Measurements from ENCODE around the gene TRIM27.
A peak's percentile ranks its signal among the peaks of the same experiment; 100 is the strongest.
"Not testable (repeated sequence)": the region's sequence is repeated elsewhere in the genome, so short reads cannot be mapped to it uniquely, and the experiment has no call there.

TRIM27 gene

DNA sequence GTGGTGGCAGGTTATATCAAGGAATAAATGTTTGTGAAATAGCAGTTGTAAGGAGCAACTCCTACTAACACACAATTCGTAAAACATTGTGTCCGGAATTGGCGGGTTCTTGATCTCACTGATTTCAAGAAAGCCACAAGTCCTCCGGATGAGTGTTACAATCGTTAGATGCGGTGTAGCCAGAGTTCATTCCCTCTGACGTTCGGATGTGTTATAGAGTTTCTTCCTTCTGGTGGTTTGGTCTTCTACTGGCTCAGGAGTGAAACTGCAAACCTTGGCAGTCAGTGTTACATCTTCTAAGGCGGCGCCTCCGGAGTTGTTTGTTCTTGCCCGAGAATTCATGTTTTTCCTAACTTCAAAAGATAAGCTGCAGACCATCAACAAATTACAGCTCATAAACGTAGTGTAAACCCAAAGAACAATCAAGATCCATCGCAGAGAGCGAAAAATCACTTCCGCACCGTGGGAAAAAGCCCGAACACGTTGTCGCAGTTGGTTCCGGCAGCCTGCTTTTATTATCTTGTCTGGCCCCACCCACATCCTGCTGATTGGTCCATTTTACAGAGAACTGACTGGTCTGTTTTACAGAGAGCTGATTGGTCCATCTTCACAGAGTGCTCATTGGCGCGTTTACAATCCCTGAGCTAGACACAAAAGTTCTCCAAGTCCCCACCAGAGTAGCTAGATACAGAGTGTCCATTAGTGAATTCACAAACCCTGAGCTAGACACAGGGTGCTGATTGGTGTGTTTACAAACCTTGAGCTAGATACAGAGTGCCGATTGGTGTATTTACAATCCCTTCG lies 58.2 kb downstream of the TRIM27 start:
- DNase-seq (ENCODE audit: low read depth in 2 of 2, low spot score in 1 of 2) = peak in 1 of 2 donors; percentile 22

DNA sequence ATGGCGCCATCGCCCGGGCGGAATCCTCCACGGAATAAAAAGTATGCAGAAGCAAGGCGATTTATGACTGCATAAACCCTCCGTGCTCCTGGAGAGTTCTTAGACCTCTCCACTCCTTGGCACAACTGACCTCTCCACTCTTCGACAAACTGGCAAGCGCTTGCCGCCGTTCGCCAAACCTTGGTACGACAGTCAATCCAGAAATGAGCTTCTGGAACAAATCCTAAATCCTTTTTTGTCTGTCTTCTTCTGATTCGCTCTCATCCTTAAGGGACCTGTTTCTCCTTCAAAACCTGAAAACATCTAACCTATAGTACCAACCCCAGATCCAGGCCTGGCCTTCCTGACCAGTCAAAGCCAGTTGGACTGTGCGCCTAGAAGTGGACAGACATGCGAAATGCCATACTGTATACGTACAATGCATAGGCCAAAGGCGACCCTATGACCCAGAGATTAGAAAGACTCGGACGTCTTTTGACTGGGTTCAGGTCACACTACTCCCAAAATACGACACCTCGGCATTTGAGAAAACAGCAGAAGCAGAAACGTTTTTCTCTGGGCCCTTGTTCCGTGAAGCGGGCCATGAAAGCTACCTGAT lies 59.4 kb downstream of the TRIM27 start:
- no peak for DNase-seq (ENCODE audit: low read depth in 2 of 2, low spot score in 1 of 2)

DNA sequence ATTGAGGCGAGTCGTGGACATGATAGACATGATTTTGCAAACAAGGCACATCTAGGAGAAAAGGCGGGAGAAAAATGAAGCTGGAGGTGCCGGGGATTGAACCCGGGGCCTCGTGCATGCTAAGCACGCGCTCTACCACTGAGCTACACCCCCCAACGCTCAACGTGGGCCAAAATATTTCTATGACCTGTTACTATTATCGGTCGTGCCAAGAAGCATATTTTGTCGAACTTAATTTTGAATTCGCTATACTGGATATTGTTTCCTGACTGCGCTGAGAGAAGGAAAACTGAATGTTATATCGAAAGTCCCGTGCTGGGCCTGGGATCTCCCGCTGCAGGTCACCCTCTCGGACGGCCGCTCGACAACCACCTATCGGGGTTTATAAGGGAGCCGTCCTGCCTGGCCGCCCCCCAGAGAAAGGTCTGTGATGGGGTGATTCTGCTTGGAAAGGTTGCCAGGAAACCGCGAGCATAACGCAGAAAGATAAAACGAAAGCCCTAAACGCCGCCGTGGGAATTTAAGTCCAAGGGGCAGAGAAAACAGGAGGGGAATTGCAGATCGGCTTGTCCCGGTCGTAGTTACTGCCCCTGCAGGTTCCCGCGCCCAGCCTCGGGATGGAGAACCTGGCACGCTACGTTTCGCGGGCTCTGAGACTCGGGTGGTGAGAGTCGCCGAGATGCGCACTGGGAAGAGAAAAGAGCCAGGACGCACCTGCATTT lies 60.0 kb downstream of the TRIM27 start:
- DNase-seq (ENCODE audit: low read depth in 2 of 2, low spot score in 1 of 2) = peak; percentile 66 to 82

DNA sequence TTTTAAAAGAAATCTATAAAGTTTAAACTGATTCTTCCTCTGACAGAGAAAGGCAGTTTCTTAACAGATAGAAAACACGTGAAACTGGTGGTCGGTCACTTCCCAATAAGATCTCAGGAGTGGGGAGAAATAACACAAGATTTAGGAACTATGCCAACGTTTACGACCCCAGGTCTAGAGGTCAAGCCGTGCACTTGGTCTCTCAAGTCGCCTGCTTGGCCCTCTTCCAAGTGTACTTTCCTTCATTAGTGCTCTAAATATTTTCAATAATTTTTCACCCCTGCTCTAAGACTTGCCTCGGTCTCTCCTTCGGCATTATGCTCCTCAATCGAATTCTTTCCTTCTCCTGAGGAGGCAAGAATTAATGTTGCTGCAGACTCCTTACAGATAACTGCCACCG lies 61.7 kb downstream of the TRIM27 start:
- no peak for DNase-seq (ENCODE audit: low read depth in 2 of 2, low spot score in 1 of 2)

DNA sequence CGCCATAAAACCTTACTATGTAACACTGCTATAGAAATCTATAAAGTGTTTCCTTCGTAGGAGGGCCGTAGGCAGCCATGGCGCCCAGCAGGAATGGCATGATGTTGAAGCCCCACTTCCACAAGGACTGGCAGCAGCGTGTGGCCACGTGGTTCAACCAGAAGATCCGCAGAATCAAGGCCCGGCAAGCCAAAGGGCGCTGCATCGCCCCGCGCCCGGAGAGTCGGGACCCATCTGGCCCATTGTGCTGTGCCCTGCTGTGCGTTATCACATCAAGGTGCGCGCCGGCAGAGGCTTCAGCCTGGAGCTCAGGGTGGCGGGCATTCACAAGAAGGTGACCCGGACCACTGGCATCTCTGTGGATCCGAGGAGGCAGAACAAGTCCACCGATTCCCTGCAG lies 62.4 kb downstream of the TRIM27 start:
- no peak for DNase-seq (ENCODE audit: low read depth in 2 of 2, low spot score in 1 of 2)

DNA sequence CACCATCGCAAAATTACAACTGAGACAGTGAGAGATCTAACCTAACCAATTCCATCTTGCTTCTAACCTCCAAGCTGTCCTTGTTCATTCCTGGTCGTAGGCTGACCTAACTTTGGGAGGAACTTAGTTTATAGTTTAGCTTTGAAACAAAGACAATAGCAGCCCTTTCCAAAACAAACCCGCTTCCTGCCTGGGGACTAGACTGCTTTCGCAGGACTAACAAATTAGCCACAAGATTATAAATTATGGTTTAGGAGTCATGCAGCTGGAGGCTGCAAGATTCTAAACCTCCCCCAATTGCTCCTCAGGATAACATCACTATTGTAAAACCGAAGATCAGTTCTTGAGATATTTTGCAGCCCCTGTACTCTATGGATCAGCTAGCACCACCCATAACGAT lies 63.2 kb downstream of the TRIM27 start:
- DNase-seq (ENCODE audit: low read depth in 2 of 2, low spot score in 1 of 2) = no peak

DNA sequence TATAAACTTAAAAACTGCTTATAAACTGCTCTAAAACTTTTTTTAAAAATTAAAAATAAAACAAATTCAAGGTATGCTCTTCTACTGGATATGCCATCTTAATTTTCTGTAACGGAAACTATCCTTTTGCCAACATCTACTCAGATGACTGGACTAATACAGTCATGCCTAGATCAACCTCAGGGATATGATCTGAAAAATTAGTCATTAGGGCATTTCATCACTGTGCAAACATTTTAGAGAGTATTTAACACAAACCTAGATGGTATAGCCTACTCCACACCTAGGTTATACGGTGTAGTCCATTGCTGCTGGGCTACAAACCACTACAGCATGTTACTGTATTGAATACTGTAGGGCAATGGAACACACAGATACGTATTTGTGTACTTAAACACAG lies 64.8 kb downstream of the TRIM27 start:
- DNase-seq (ENCODE audit: low read depth in 2 of 2, low spot score in 1 of 2) = no peak

DNA sequence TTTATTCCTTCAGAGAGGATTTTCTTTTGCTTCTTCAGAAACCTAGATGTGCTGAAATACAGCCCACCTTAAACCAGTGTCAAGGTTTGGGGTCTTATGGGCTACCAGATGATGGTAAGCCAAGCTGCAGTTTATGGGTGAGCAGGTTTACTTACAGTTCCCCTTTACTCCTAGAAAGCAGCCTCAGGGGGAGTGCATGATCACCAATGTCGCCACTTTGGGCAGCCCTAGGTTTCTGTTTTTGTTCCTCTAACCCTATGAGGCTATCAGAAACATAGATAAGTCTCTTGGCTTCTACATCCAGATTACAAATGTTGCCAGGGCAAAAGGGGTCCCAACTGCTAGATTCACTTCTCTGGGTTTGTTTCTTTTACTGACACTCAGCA lies 67.2 kb downstream of the TRIM27 start:
- DNase-seq (ENCODE audit: low read depth in 2 of 2, low spot score in 1 of 2) = no peak

DNA sequence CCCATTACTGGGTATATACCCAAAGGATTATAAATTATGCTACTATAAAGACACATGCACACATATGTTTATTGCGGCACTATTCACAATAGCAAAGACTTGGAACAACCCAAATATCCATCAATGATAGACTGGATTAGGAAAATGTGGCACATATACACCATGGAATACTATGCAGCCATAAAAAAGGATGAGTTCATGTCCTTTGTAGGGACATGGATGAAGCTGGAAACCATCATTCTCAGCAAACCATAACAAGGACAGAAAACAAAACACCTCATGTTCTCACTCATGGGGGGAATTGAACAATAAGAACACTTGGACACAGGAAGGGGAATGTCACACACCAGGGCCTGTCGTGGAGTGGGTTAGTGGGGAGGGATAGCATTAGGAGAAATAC lies 69.4 kb downstream of the TRIM27 start:
- DNase-seq (ENCODE audit: low read depth in 2 of 2, low spot score in 1 of 2) = not testable (repeated sequence)
